ENCODE measurements around the gene ZSCAN5B.

ZSCAN5B gene

GRCh38 chr19:56144831-56145230, 52.8 kb downstream of the ZSCAN5B start:
- DNase-seq (ENCODE audit: low read depth), result no peak

- DNase-seq (ENCODE audit: low read depth), result no peak
Observed at GRCh38 chr19:56144376-56144775, 53.2 kb downstream of the ZSCAN5B start.

GRCh38 chr19:56142897-56143434, 54.6 kb downstream of the ZSCAN5B start:
- DNase-seq (ENCODE audit: low read depth), result no peak

GRCh38 chr19:56142087-56142787, 55.3 kb downstream of the ZSCAN5B start:
- DNase-seq (ENCODE audit: low read depth), result no peak

GRCh38 chr19:56141417-56141993, 56.1 kb downstream of the ZSCAN5B start:
- peak; percentile 15 for DNase-seq (ENCODE audit: low read depth)

GRCh38 chr19:56140583-56141416, 56.8 kb downstream of the ZSCAN5B start, which contains the start of gene ZNF444:
TSS of gene ZNF444 (plus strand) at chr19:56141287. CDS start at chr19:56146912, 5,625 bp downstream.
- peak; percentile 100 for DNase-seq (ENCODE audit: low read depth)

GRCh38 chr19:56139847-56140582, 57.6 kb downstream of the ZSCAN5B start:
- no peak for DNase-seq (ENCODE audit: low read depth)
